Neural progenitor cell (in vitro differentiated cells): ENCODE data around the gene TNFAIP1. TPM values are rescaled to one million over a fixed set of nuclear protein-coding genes. Genes with fewer than 3 reads are reported as not detected.
"Not testable (repeated sequence)": the region's sequence is repeated elsewhere in the genome, so short reads cannot be mapped to it uniquely, and the experiment has no call there.

Experiments
- DNase-seq: peaks from one replicate; pipeline ENCODE4 v3.0.0-alpha.2; 2016; ENCODE audit warnings: low spot score
- H2AFZ ChIP-seq: fragments of 200-600 bp; sonication (generic); replicated peaks from 2 replicates; pipeline ENCODE4 v1.6.1; 2016; ENCODE audit warnings: antibody characterized with exemption
- H3F3A ChIP-seq: fragments of 200-600 bp; sonication (generic); 2 replicates; pipeline ENCODE4 v1.6.1; 2016; ENCODE audit warnings: antibody characterized with exemption, low read depth
- H3K27ac ChIP-seq: fragments of 200-600 bp; sonication (generic); 2 replicates; pipeline ENCODE4 v1.5.1; 2016; ENCODE audit warnings: mild to moderate bottlenecking
- H3K27me3 ChIP-seq: fragments of 200-600 bp; sonication (generic); 2 replicates; pipeline ENCODE4 v1.6.1; 2016; ENCODE audit warnings: mild to moderate bottlenecking, moderate library complexity
- H3K36me3 ChIP-seq: fragments of 200-600 bp; sonication (generic); 2 replicates; pipeline ENCODE4 v1.5.1; 2016
- H3K4me1 ChIP-seq: fragments of 200-600 bp; sonication (generic); 2 replicates; pipeline ENCODE4 v1.6.1; 2016; ENCODE audit warnings: mixed run types
- H3K4me2 ChIP-seq: fragments of 200-600 bp; sonication (generic); 2 replicates; pipeline ENCODE4 v1.6.1; 2016
- H3K4me3 ChIP-seq: fragments of 200-600 bp; sonication (generic); 2 replicates; pipeline ENCODE4 v1.5.1; 2016
- H3K79me2 ChIP-seq: fragments of 200-600 bp; sonication (generic); 2 replicates; pipeline ENCODE4 v1.6.1; 2016; ENCODE audit warnings: low read depth
- H3K9ac ChIP-seq: fragments of 200-600 bp; sonication (generic); 2 replicates; pipeline ENCODE4 v1.6.1; 2016
- H3K9me3 ChIP-seq: fragments of 200-600 bp; sonication (generic); 2 replicates; pipeline ENCODE4 v1.5.1; 2016; ENCODE audit warnings: low read depth
- H4K20me1 ChIP-seq: fragments of 200-600 bp; sonication (generic); 2 replicates; pipeline ENCODE4 v1.6.1; 2016; ENCODE audit warnings: low read depth
- H3K27ac Mint-ChIP-seq: 3 replicates; pipeline ENCODE4 v1.8.0; 2021; ENCODE audit warnings: mixed read lengths
- H3K27me3 Mint-ChIP-seq: 2 replicates; pipeline ENCODE4 v1.8.0; 2022; ENCODE audit warnings: low read depth, mild to moderate bottlenecking, inconsistent platforms, moderate library complexity, mixed read lengths; ENCODE audit not compliant: insufficient read depth
- H3K36me3 Mint-ChIP-seq: 3 replicates; pipeline ENCODE4 v1.8.0; 2021; ENCODE audit warnings: mixed read lengths
- H3K4me1 Mint-ChIP-seq: 3 replicates; pipeline ENCODE4 v1.8.0; 2021; ENCODE audit warnings: mixed read lengths
- H3K4me3 Mint-ChIP-seq: 3 replicates; pipeline ENCODE4 v1.8.0; 2021; ENCODE audit warnings: mild to moderate bottlenecking, moderate library complexity, mixed read lengths
- H3K9me3 Mint-ChIP-seq: 3 replicates; pipeline ENCODE4 v1.8.0; 2020; ENCODE audit warnings: mixed read lengths
- CTCF ChIP-seq: fragments of 200-600 bp; sonication (generic); IDR thresholded peaks from 2 replicates; pipeline ENCODE4 v1.5.1; 2017; ENCODE audit warnings: antibody characterized with exemption, mild to moderate bottlenecking
- EZH2 ChIP-seq: fragments of 200-600 bp; sonication (generic); IDR thresholded peaks from 2 replicates; pipeline ENCODE4 v1.6.1; 2017; ENCODE audit warnings: antibody characterized with exemption, mild to moderate bottlenecking, moderate library complexity
- EZH2phosphoT487 ChIP-seq: fragments of 200-600 bp; sonication (generic); IDR thresholded peaks from 2 replicates; pipeline ENCODE4 v1.6.1; 2017; ENCODE audit warnings: antibody characterized with exemption
- total RNA-seq: library from RNA; depleted of rRNA; stranded (reverse); fragments of >200 nt; gene quantifications from 2 replicates; pipeline ENCODE4 v1.2.3, GENCODE V29; 2015; ENCODE audit warnings: low replicate concordance

TNFAIP1 gene
- total RNA-seq, 1 donor from 2014 or later: 13.7 TPM

GRCh38 chr17:28291780-28292330 lies 43.7 kb upstream of the TNFAIP1 start:
- H3K9me3 ChIP-seq: no peaks in the 10 kb centered on the region
- H3K9me3 Mint-ChIP-seq: no peaks in the 10 kb centered on the region
- no peaks in the 10 kb centered on the region for H3K4me1 Mint-ChIP-seq

GRCh38 chr17:28292878-28293277 lies 42.7 kb upstream of the TNFAIP1 start:
- not testable (repeated sequence) for H3K4me2 ChIP-seq, H3K27me3 ChIP-seq, H3K4me1 ChIP-seq, H3K4me1 Mint-ChIP-seq, H3K27ac Mint-ChIP-seq, H2AFZ ChIP-seq, H3K9me3 ChIP-seq, H3K9me3 Mint-ChIP-seq, DNase-seq, H3K4me3 Mint-ChIP-seq, H3K36me3 ChIP-seq, H3K9ac ChIP-seq, H3K79me2 ChIP-seq, H4K20me1 ChIP-seq, H3F3A ChIP-seq, H3K27ac ChIP-seq, H3K4me3 ChIP-seq, H3K36me3 Mint-ChIP-seq, H3K27me3 Mint-ChIP-seq

More at GRCh38 chr17:28291780-28292330, 43.7 kb upstream of the TNFAIP1 start:
- no peak for DNase-seq
- H3K36me3 Mint-ChIP-seq: no peaks in the 10 kb centered on the region
- no peak overlapping the region for H3K27ac ChIP-seq
- no peaks in the 10 kb centered on the region for H3K79me2 ChIP-seq
- no peaks in the 10 kb centered on the region for H4K20me1 ChIP-seq
- H3K4me3 Mint-ChIP-seq: no peak overlapping the region
- no peaks in the 10 kb centered on the region for H3K4me1 ChIP-seq
- H3K27me3 Mint-ChIP-seq: peaks cover 2% of the 10 kb centered on the region
- H3K4me3 ChIP-seq: no peak overlapping the region
- H2AFZ ChIP-seq: no peak overlapping the region
- H3K9ac ChIP-seq: no peak overlapping the region
- H3K27me3 ChIP-seq: no peaks in the 10 kb centered on the region
- TF ChIP-seq EZH2 (no peak), EZH2phosphoT487 (no peak), CTCF (no peak)
- H3K4me2 ChIP-seq: no peak overlapping the region
- no peaks in the 10 kb centered on the region for H3K36me3 ChIP-seq
- H3F3A ChIP-seq: no peaks in the 10 kb centered on the region
- H3K27ac Mint-ChIP-seq: no peak overlapping the region

DNA sequence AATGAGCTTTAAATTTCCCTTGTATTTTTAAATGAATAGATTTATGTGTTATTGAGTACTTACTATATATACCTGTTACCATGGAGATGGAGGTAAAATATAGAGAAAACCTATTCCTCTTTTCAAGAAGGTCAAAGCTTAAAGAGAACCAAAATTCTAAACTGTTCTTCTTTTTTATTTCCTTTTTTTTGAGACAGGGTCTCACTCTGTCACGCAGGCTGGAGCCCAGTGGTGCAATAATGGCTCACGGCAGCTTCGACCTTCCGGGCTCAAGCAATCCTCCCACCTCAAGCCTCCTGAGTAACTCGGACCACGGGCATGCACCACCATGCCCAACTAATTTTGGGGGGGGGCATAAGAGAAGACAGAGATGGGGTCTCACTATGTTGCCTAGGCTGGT lies 41.6 kb upstream of the TNFAIP1 start:
- Histone ChIP-seq H4K20me1 (no peaks in the 10 kb centered on the region), H3K36me3 (no peaks in the 10 kb centered on the region), H3F3A (no peaks in the 10 kb centered on the region), H3K9ac (no peak overlapping the region), H3K4me3 (no peak overlapping the region), H3K27me3 (no peaks in the 10 kb centered on the region), H2AFZ (no peak overlapping the region), H3K9me3 (no peaks in the 10 kb centered on the region), H3K4me1 (no peaks in the 10 kb centered on the region), H3K79me2 (no peaks in the 10 kb centered on the region), H3K4me2 (no peak overlapping the region), H3K27ac (no peak overlapping the region)
- no peaks in the 10 kb centered on the region for H3K4me1 Mint-ChIP-seq
- DNase-seq: no peak
- H3K9me3 Mint-ChIP-seq: no peaks in the 10 kb centered on the region
- peaks cover 2% of the 10 kb centered on the region for H3K27me3 Mint-ChIP-seq
- no peak overlapping the region for H3K27ac Mint-ChIP-seq
- TF ChIP-seq CTCF: no peak
- TF ChIP-seq EZH2phosphoT487: no peak
- TF ChIP-seq EZH2: no peak
- H3K36me3 Mint-ChIP-seq: no peaks in the 10 kb centered on the region
- H3K4me3 Mint-ChIP-seq: no peak overlapping the region

GRCh38 chr17:28295677-28296578 lies 39.6 kb upstream of the TNFAIP1 start:
- Histone ChIP-seq H4K20me1 (no peaks in the 10 kb centered on the region), H3K9me3 (no peaks in the 10 kb centered on the region), H3K4me2 (no peak overlapping the region), H3K27ac (no peak overlapping the region), H3K27me3 (no peaks in the 10 kb centered on the region), H3K36me3 (no peaks in the 10 kb centered on the region), H3K4me3 (no peak overlapping the region), H3K9ac (no peak overlapping the region), H3F3A (peaks cover 4% of the 10 kb centered on the region), H3K4me1 (peaks cover 7% of the 10 kb centered on the region), H3K79me2 (no peaks in the 10 kb centered on the region), H2AFZ (no peak overlapping the region)
- Mint-ChIP-seq H3K4me1 (peaks cover 7% of the 10 kb centered on the region), H3K36me3 (no peaks in the 10 kb centered on the region), H3K4me3 (no peak overlapping the region), H3K9me3 (no peaks in the 10 kb centered on the region), H3K27ac (no peak overlapping the region), H3K27me3 (peaks cover 6% of the 10 kb centered on the region)
- DNase-seq: no peak
- TF ChIP-seq EZH2 (no peak), CTCF (no peak), EZH2phosphoT487 (no peak)
